GM12891 (cell line): ENCODE results near the gene SLC8A1.

Experiments
- POLR2A ChIP-seq: IDR thresholded peaks from 2 replicates; pipeline ENCODE4 v1.6.1; 2011; ENCODE audit warnings: low read depth, low read length, control low read depth
- POLR2AphosphoS5 ChIP-seq: IDR thresholded peaks from 2 replicates; pipeline ENCODE4 v1.6.1; 2011; ENCODE audit warnings: low read depth, low read length, control low read depth
- POU2F2 ChIP-seq: IDR thresholded peaks from 2 replicates; pipeline ENCODE4 v1.6.1; 2011; ENCODE audit warnings: low read depth, mild to moderate bottlenecking, control low read depth, low read length, moderate library complexity
- TAF1 ChIP-seq: IDR thresholded peaks from 2 replicates; pipeline ENCODE4 v1.6.1; 2011; ENCODE audit warnings: low read depth, low read length, control low read depth

GRCh38 chr2:40419364-40419762, 32.5 kb downstream of the SLC8A1 start:
- TF ChIP-seq POLR2AphosphoS5: no peak
- no peak for TF ChIP-seq POLR2A
- no peak for TF ChIP-seq POU2F2
- TF ChIP-seq TAF1: no peak
